CD4-positive, alpha-beta T cell (primary cell): Measurements from ENCODE around the gene WWOX. TPM values are rescaled to one million over a fixed set of nuclear protein-coding genes. Genes with fewer than 3 reads are reported as not detected.

Experiments
- ATAC-seq: fragments of 200-7000 bp; cut with Tn5 transposase; one replicate; pipeline ENCODE4 v1.10.0; 2022; ENCODE audit warnings: mild to moderate bottlenecking; ENCODE audit not compliant: poor library complexity
- CTCF ChIA-PET: fragments of 350-600 bp; sonication (Branson Sonifier 250); formaldehyde crosslinking; loops from one replicate; lab custom pipeline; 2021; ENCODE audit warnings: antibody characterized with exemption, inconsistent platforms; lab: Charles Lee
- POLR2A ChIA-PET: fragments of 350-600 bp; sonication (Branson Sonifier 250); formaldehyde crosslinking; loops from one replicate; lab custom pipeline; 2021; ENCODE audit warnings: antibody characterized with exemption, inconsistent platforms; lab: Charles Lee
- DNase-seq, 14 experiments: peaks; one replicate each; pipeline ENCODE4 v3.0.0-alpha.2; 2013 to 2020; ENCODE audit warnings: mixed read lengths in 2 of 14
- H3K27ac ChIP-seq, 2 donors: one replicate each; pipeline versions ENCODE4 v1.5.1 to v1.7.0; 2013; ENCODE audit warnings: low read length in 2 of 2, low read depth in 1 of 2, mild to moderate bottlenecking in 1 of 2
- H3K27me3 ChIP-seq, 2 experiments: 1 replicate in 1 of 2; 2 replicates in 1 of 2; pipeline versions ENCODE4 v1.6.1 to v1.7.0; 2013; ENCODE audit warnings: low read length in 2 of 2, control low read depth in 1 of 2, mild to moderate bottlenecking in 1 of 2, moderate library complexity in 1 of 2; ENCODE audit not compliant: insufficient read depth in 2 of 2, control insufficient read depth in 1 of 2
- H3K36me3 ChIP-seq: one replicate; pipeline ENCODE4 v1.6.1; 2013; ENCODE audit warnings: low read length, control low read depth; ENCODE audit not compliant: insufficient read depth
- H3K4me1 ChIP-seq: one replicate; pipeline ENCODE4 v1.6.1; 2013; ENCODE audit warnings: low read length, control low read depth; ENCODE audit not compliant: insufficient read depth
- H3K4me3 ChIP-seq: one replicate; pipeline ENCODE4 v1.5.1; 2013; ENCODE audit warnings: mild to moderate bottlenecking, low read length, moderate library complexity
- H3K9me3 ChIP-seq, 2 experiments: 1 replicate in 1 of 2; 2 replicates in 1 of 2; pipeline versions ENCODE4 v1.6.1 to v1.7.0; 2013; ENCODE audit warnings: low read length in 2 of 2, mild to moderate bottlenecking in 2 of 2, control low read depth in 1 of 2, moderate library complexity in 1 of 2; ENCODE audit not compliant: control insufficient read depth in 1 of 2, insufficient read depth in 1 of 2
- H3K27ac Mint-ChIP-seq: one replicate; pipeline ENCODE4 v1.8.0; 2020; ENCODE audit warnings: mixed read lengths
- H3K27me3 Mint-ChIP-seq: one replicate; pipeline ENCODE4 v1.8.0; 2021; ENCODE audit warnings: mixed read lengths
- H3K36me3 Mint-ChIP-seq: one replicate; pipeline ENCODE4 v1.8.0; 2021; ENCODE audit warnings: low read depth, mixed read lengths
- H3K4me1 Mint-ChIP-seq: one replicate; pipeline ENCODE4 v1.8.0; 2021; ENCODE audit warnings: low read depth, mixed read lengths
- H3K4me3 Mint-ChIP-seq: one replicate; pipeline ENCODE4 v1.8.0; 2020; ENCODE audit warnings: mild to moderate bottlenecking, mixed read lengths
- H3K9me3 Mint-ChIP-seq: one replicate; pipeline ENCODE4 v1.8.0; 2020; ENCODE audit warnings: mixed read lengths
- intact Hi-C, 2 experiments: fragments of 100-400 bp; cut with DNase I in 1 of 2; cut with micrococcal nuclease in 1 of 2; formaldehyde crosslinking; loops; one replicate each; pipeline versions ENCODE4 v1.15.1 to v1.9.0; 2023 to 2025; cut with DNase I, micrococcal nuclease
- total RNA-seq, 174 experiments: library from RNA in 2 of 174; stranded (reverse) in 2 of 174; gene quantifications; one replicate each; pipeline ENCODE4 v1.2.3 and lab custom pipeline; 2021 to 2026
- TF ChIP-seq, protein P1 (sequence below): fragments of 200-600 bp; IDR thresholded peaks from one replicate; pipeline ENCODE4 v1.8.0; 2022; ENCODE audit warnings: antibody characterized with exemption, mild to moderate bottlenecking

The WWOX gene
- total RNA-seq, 2 experiments from 2014 or later, result 19.3 to 21.7 TPM

DNA sequence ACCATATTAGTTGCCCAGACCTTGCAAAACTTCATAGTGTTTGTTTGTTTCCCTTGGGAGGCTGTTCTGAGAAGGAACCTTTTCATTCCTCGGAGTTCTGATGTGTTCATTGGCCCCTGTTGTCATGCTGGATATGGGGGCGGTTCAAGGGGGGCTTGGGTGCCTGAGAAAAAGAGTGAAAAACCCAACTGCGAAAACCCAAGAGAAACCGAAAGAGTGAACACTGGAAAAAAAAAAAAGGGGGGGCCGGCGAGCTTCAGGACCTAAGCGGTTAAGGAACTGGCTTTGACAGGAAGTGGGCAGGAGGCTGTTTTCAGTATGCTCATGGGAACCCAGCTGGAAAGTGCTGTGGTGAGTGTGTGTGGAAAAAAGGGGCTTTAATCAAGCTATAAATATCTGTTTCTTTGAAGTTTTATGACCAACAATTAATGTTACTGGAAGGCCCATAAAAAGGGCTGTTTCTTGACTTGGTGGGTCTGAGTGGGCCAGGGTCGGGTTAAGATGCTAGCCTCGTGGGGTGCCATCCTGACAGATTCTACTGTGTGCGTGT is 990.4 kb downstream of the WWOX start:
- POLR2A ChIA-PET, result interaction anchor here (1.0 kb wide), 1 partner anchor 17 kb away, joined by 3 read pairs; no protein-coding TSS in a partner anchor
- TF ChIP-seq, protein P1, sequence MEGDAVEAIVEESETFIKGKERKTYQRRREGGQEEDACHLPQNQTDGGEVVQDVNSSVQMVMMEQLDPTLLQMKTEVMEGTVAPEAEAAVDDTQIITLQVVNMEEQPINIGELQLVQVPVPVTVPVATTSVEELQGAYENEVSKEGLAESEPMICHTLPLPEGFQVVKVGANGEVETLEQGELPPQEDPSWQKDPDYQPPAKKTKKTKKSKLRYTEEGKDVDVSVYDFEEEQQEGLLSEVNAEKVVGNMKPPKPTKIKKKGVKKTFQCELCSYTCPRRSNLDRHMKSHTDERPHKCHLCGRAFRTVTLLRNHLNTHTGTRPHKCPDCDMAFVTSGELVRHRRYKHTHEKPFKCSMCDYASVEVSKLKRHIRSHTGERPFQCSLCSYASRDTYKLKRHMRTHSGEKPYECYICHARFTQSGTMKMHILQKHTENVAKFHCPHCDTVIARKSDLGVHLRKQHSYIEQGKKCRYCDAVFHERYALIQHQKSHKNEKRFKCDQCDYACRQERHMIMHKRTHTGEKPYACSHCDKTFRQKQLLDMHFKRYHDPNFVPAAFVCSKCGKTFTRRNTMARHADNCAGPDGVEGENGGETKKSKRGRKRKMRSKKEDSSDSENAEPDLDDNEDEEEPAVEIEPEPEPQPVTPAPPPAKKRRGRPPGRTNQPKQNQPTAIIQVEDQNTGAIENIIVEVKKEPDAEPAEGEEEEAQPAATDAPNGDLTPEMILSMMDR, result no peak
- H3K4me3 ChIP-seq, result peak overlapping the region; percentile 45

GRCh38 chr16:79090966-79091365 is 991.5 kb downstream of the WWOX start:
- Mint-ChIP-seq H3K9me3 (no peaks in the 10 kb centered on the region), H3K4me1 (peaks cover 69% of the 10 kb centered on the region), H3K36me3 (no peaks in the 10 kb centered on the region), H3K27me3 (no peaks in the 10 kb centered on the region), H3K4me3 (peak overlapping the region; percentile 46), H3K27ac (peak overlapping the region; percentile 32)
- Histone ChIP-seq H3K4me3 (no peak overlapping the region), H3K36me3 (no peaks in the 10 kb centered on the region), H3K9me3 (no peaks in the 10 kb centered on the region), H3K4me1 (peaks cover 56% of the 10 kb centered on the region), H3K27ac (no peak overlapping the region), H3K27me3 (no peaks in the 10 kb centered on the region)
- ChIA-PET CTCF (interaction anchor here (1.6 kb wide), 1 partner anchor 18 kb away, joined by 3 read pairs; no protein-coding TSS in a partner anchor), POLR2A (no interaction called here)
- intact Hi-C loops, result no loop called here
- DNase-seq, result peak in 1 of 14 experiments; percentile 34
- no peak for ATAC-seq
- TF ChIP-seq, protein P1, result no peak

More for the DNA sequence above, 990.4 kb downstream of the WWOX start:
- Mint-ChIP-seq H3K4me1 (peaks cover 69% of the 10 kb centered on the region), H3K27me3 (no peaks in the 10 kb centered on the region), H3K36me3 (no peaks in the 10 kb centered on the region), H3K27ac (peak overlapping the region; percentile 22), H3K4me3 (peak overlapping the region; percentile 66), H3K9me3 (no peaks in the 10 kb centered on the region)
- Histone ChIP-seq H3K27ac (no peak overlapping the region), H3K4me1 (peaks cover 56% of the 10 kb centered on the region), H3K27me3 (no peaks in the 10 kb centered on the region), H3K36me3 (no peaks in the 10 kb centered on the region), H3K9me3 (no peaks in the 10 kb centered on the region)
- DNase-seq, result peak in 8 of 14 experiments; percentile 5 to 85 (median 30)
- peak; percentile 55 for ATAC-seq
- CTCF ChIA-PET, result interaction anchor here (1.6 kb wide), 1 partner anchor 17 kb away, joined by 3 read pairs; no protein-coding TSS in a partner anchor
- intact Hi-C loops, result no loop called here

DNA sequence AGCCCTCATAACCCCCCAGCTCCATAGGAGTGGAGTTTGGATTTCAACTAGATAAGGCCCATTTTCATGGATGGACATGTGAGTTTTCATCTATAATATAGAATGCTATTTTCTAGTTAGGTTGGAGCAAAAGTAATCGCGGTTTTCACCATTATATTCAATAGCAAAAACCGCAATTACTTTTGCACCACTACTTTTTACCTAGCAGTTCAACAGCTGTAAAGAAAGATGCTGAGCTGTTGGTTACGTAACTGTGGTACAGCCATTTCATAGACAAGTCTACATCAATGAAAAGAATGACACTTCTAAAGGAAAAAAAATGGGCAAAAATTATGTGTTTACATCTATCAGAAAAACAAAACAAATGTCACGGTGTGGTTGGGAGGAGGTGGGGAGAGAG is 993.4 kb downstream of the WWOX start:
- peaks cover 67% of the 10 kb centered on the region for H3K4me1 Mint-ChIP-seq
- no peaks in the 10 kb centered on the region for H3K36me3 Mint-ChIP-seq
- peak in 2 of 14 experiments; percentile 11 to 22 for DNase-seq
- POLR2A ChIA-PET, result interaction anchor here (0.9 kb wide), 1 partner anchor 10 kb away, joined by 3 read pairs; no protein-coding TSS in a partner anchor
- H3K27ac ChIP-seq, result no peak overlapping the region
- no peak overlapping the region for H3K4me3 ChIP-seq
- H3K27me3 Mint-ChIP-seq, result no peaks in the 10 kb centered on the region
- CTCF ChIA-PET, result no interaction called here
- ATAC-seq, result peak; percentile 27
- peaks cover 56% of the 10 kb centered on the region for H3K4me1 ChIP-seq
- no peaks in the 10 kb centered on the region for H3K9me3 Mint-ChIP-seq
- H3K36me3 ChIP-seq, result no peaks in the 10 kb centered on the region
- H3K27ac Mint-ChIP-seq, result peak overlapping the region; percentile 15
- H3K27me3 ChIP-seq, result no peaks in the 10 kb centered on the region
- intact Hi-C loops, result no loop called here
- TF ChIP-seq, protein P1, result no peak
- no peaks in the 10 kb centered on the region for H3K9me3 ChIP-seq
- no peak overlapping the region for H3K4me3 Mint-ChIP-seq
